Panc1 (cell line): ENCODE results near the gene ARHGEF12.

Source experiments
- POLR2AphosphoS5 ChIP-seq: IDR thresholded peaks from 2 replicates; pipeline ENCODE4 v1.6.1; 2012; ENCODE audit warnings: mild to moderate bottlenecking, low read depth, low read length, moderate library complexity
- SIN3A ChIP-seq: IDR thresholded peaks from 2 replicates; pipeline ENCODE4 v1.6.1; 2012; ENCODE audit warnings: low read depth, mild to moderate bottlenecking, low read length, moderate library complexity, borderline replicate concordance; ENCODE audit not compliant: insufficient read depth
- TCF7L2 ChIP-seq: IDR thresholded peaks from 2 replicates; pipeline ENCODE4 v1.6.1; 2011; ENCODE audit warnings: mild to moderate bottlenecking, low read depth, low read length, inconsistent platforms
- TF ChIP-seq, protein P1 (sequence below): fragments of 450-650 bp; IDR thresholded peaks from 2 replicates; pipeline ENCODE4 v1.5.1; 2017; ENCODE audit warnings: mild to moderate bottlenecking
- TF ChIP-seq, protein P2 (sequence below), 2 experiments: IDR thresholded peaks; 2 replicates each; pipeline ENCODE4 v1.6.1; 2011 to 2012; ENCODE audit warnings: low read depth in 2 of 2, control low read depth in 1 of 2, low read length in 1 of 2, mild to moderate bottlenecking in 1 of 2, moderate library complexity in 1 of 2; ENCODE audit not compliant: insufficient read depth in 1 of 2

DNA sequence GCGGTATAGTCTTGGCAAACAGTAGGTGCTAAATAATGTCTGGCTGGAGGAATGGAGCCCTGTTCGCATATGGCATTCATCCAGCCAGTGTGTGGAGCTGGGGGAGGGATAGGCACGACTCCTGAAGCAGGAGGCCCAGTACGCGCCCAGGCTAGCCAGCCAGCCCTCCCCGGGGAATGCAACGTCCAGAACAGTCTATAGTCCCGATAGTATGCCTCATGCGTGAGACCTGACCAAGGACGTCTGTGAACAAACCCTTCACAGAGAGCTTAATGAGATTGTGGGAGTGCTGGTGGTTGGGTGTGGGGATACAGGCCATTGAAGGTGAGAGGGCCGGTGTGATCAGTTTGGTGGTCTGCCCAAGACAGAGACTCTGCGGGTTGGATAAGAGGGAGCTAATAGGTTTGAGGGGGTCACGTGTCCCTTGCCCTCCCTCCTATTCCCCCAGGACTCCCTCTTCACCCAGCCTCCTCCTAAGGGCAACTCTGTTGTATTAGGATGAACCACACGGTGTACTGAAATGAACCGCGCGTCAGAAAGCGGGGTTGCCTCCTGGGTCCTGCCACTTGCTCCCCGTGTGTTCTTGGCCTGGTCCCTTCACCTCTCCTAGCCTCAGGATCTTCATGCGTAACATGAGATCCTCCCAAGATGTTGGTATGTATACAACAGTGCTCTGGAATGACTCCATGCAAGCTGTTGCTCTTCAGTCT lies 174.3 kb downstream of the ARHGEF12 start:
- TF ChIP-seq, protein P1, sequence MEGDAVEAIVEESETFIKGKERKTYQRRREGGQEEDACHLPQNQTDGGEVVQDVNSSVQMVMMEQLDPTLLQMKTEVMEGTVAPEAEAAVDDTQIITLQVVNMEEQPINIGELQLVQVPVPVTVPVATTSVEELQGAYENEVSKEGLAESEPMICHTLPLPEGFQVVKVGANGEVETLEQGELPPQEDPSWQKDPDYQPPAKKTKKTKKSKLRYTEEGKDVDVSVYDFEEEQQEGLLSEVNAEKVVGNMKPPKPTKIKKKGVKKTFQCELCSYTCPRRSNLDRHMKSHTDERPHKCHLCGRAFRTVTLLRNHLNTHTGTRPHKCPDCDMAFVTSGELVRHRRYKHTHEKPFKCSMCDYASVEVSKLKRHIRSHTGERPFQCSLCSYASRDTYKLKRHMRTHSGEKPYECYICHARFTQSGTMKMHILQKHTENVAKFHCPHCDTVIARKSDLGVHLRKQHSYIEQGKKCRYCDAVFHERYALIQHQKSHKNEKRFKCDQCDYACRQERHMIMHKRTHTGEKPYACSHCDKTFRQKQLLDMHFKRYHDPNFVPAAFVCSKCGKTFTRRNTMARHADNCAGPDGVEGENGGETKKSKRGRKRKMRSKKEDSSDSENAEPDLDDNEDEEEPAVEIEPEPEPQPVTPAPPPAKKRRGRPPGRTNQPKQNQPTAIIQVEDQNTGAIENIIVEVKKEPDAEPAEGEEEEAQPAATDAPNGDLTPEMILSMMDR: no peak
- no peak for TF ChIP-seq TCF7L2
- no peak for TF ChIP-seq SIN3A
- TF ChIP-seq, protein P2, sequence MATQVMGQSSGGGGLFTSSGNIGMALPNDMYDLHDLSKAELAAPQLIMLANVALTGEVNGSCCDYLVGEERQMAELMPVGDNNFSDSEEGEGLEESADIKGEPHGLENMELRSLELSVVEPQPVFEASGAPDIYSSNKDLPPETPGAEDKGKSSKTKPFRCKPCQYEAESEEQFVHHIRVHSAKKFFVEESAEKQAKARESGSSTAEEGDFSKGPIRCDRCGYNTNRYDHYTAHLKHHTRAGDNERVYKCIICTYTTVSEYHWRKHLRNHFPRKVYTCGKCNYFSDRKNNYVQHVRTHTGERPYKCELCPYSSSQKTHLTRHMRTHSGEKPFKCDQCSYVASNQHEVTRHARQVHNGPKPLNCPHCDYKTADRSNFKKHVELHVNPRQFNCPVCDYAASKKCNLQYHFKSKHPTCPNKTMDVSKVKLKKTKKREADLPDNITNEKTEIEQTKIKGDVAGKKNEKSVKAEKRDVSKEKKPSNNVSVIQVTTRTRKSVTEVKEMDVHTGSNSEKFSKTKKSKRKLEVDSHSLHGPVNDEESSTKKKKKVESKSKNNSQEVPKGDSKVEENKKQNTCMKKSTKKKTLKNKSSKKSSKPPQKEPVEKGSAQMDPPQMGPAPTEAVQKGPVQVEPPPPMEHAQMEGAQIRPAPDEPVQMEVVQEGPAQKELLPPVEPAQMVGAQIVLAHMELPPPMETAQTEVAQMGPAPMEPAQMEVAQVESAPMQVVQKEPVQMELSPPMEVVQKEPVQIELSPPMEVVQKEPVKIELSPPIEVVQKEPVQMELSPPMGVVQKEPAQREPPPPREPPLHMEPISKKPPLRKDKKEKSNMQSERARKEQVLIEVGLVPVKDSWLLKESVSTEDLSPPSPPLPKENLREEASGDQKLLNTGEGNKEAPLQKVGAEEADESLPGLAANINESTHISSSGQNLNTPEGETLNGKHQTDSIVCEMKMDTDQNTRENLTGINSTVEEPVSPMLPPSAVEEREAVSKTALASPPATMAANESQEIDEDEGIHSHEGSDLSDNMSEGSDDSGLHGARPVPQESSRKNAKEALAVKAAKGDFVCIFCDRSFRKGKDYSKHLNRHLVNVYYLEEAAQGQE (IDR thresholded peaks at IDR 0.05; ENCODE audit: insufficient read depth in 1 of 2, low read depth in 2 of 2, low read length in 1 of 2): no peak
- no peak for TF ChIP-seq POLR2AphosphoS5
